OCI-LY1 (cell line): ENCODE results near the gene TCEA3.

ENCODE experiments used
- H2AFZ ChIP-seq: fragments of 200-600 bp; sonication (generic), shearing (Covaris generic); 2 replicates; pipeline ENCODE4 v1.6.0; 2014; ENCODE audit warnings: antibody characterized with exemption, mild to moderate bottlenecking, low read length
- H3F3A ChIP-seq: fragments of 200-600 bp; sonication (generic), shearing (Covaris generic); 2 replicates; pipeline ENCODE4 v1.6.0; 2014; ENCODE audit warnings: mild to moderate bottlenecking, antibody characterized with exemption, low read length, moderate library complexity; ENCODE audit not compliant: insufficient read depth
- H3K27ac ChIP-seq: fragments of 200-600 bp; sonication (generic); 2 replicates; pipeline ENCODE4 v1.5.1; 2014; ENCODE audit warnings: low read length, mixed run types, mild to moderate bottlenecking, low read depth; ENCODE audit not compliant: poor library complexity, severe bottlenecking
- H3K27me3 ChIP-seq: fragments of 200-600 bp; sonication (generic); 2 replicates; pipeline ENCODE4 v1.6.0; 2014; ENCODE audit warnings: antibody characterized with exemption, mild to moderate bottlenecking, low read length, moderate library complexity; ENCODE audit not compliant: insufficient read depth
- H3K36me3 ChIP-seq: fragments of 200-600 bp; sonication (generic); 2 replicates; pipeline ENCODE4 v1.6.1; 2014; ENCODE audit warnings: mild to moderate bottlenecking, antibody characterized with exemption, low read length, moderate library complexity, mixed read lengths; ENCODE audit not compliant: insufficient read depth
- H3K4me1 ChIP-seq: fragments of 200-600 bp; sonication (generic); 2 replicates; pipeline ENCODE4 v1.5.1; 2014; ENCODE audit warnings: mild to moderate bottlenecking, low read length, moderate library complexity; ENCODE audit not compliant: insufficient read depth, severe bottlenecking
- H3K4me2 ChIP-seq: fragments of 200-600 bp; sonication (generic), shearing (Covaris generic); 2 replicates; pipeline ENCODE4 v1.6.1; 2014; ENCODE audit warnings: low read length
- H3K4me3 ChIP-seq: fragments of 200-600 bp; sonication (generic); 2 replicates; pipeline ENCODE4 v1.5.1; 2014; ENCODE audit warnings: low read length, low read depth, mild to moderate bottlenecking, mixed read lengths; ENCODE audit not compliant: poor library complexity, severe bottlenecking
- H3K79me2 ChIP-seq: fragments of 200-600 bp; shearing (Covaris generic); 2 replicates; pipeline ENCODE4 v1.6.1; 2016; ENCODE audit warnings: mixed run types, low read length, mixed read lengths; ENCODE audit not compliant: insufficient read depth
- H3K9ac ChIP-seq: fragments of 200-600 bp; sonication (generic), shearing (Covaris generic); 2 replicates; pipeline ENCODE4 v1.6.1; 2014; ENCODE audit warnings: mild to moderate bottlenecking, low read length, mixed read lengths
- H3K9me2 ChIP-seq: fragments of 200-600 bp; sonication (generic), shearing (Covaris generic); 2 replicates; pipeline ENCODE4 v1.6.1; 2014; ENCODE audit warnings: low read depth, mild to moderate bottlenecking, low read length, mixed read lengths
- H3K9me3 ChIP-seq: fragments of 200-600 bp; shearing (Covaris generic); 2 replicates; pipeline ENCODE4 v1.6.1; 2014; ENCODE audit warnings: low read length, mixed read lengths
- H4K20me1 ChIP-seq: fragments of 200-600 bp; sonication (generic), shearing (Covaris generic); 2 replicates; pipeline ENCODE4 v1.6.0; 2016; ENCODE audit warnings: mild to moderate bottlenecking, low read length; ENCODE audit not compliant: insufficient read depth
- CTCF ChIP-seq: fragments of 200-600 bp; sonication (generic), shearing (Covaris generic); IDR thresholded peaks from 2 replicates; pipeline ENCODE4 v1.5.1; 2017; ENCODE audit warnings: mild to moderate bottlenecking, antibody characterized with exemption, low read length, moderate library complexity, mixed read lengths
- EZH2 ChIP-seq: fragments of 200-600 bp; sonication (generic), shearing (Covaris generic); IDR thresholded peaks from 2 replicates; pipeline ENCODE4 v1.8.0; 2017; ENCODE audit warnings: borderline replicate concordance, mixed run types, mild to moderate bottlenecking, antibody characterized with exemption, low read length, moderate library complexity, mixed read lengths

The TCEA3 gene

GRCh38 chr1:23362218-23362713, 62.3 kb downstream of the TCEA3 start:
- H3K36me3 ChIP-seq, result peaks cover 67% of the 10 kb centered on the region
- no peaks in the 10 kb centered on the region for H3F3A ChIP-seq
- no peaks in the 10 kb centered on the region for H4K20me1 ChIP-seq
- H3K27ac ChIP-seq, result no peak overlapping the region
- no peaks in the 10 kb centered on the region for H3K9me2 ChIP-seq
- H2AFZ ChIP-seq, result no peak overlapping the region
- H3K4me2 ChIP-seq, result no peak overlapping the region
- peaks cover 49% of the 10 kb centered on the region for H3K9me3 ChIP-seq
- H3K27me3 ChIP-seq, result no peaks in the 10 kb centered on the region
- H3K4me1 ChIP-seq, result peaks cover 5% of the 10 kb centered on the region
- TF ChIP-seq EZH2, result no peak
- TF ChIP-seq CTCF, result no peak
- no peak overlapping the region for H3K9ac ChIP-seq
- H3K79me2 ChIP-seq, result no peaks in the 10 kb centered on the region
- no peak overlapping the region for H3K4me3 ChIP-seq

- H3K9me3 ChIP-seq, result peaks cover 38% of the 10 kb centered on the region
- H3K79me2 ChIP-seq, result no peaks in the 10 kb centered on the region
- H3K36me3 ChIP-seq, result peaks cover 40% of the 10 kb centered on the region
- H3K4me2 ChIP-seq, result no peak overlapping the region
- no peak for TF ChIP-seq EZH2
- TF ChIP-seq CTCF, result no peak
- no peaks in the 10 kb centered on the region for H4K20me1 ChIP-seq
- no peak overlapping the region for H3K9ac ChIP-seq
- no peaks in the 10 kb centered on the region for H3K4me1 ChIP-seq
- no peak overlapping the region for H3K27ac ChIP-seq
- H3F3A ChIP-seq, result no peaks in the 10 kb centered on the region
- no peaks in the 10 kb centered on the region for H3K27me3 ChIP-seq
- H3K9me2 ChIP-seq, result no peaks in the 10 kb centered on the region
- H2AFZ ChIP-seq, result no peak overlapping the region
- H3K4me3 ChIP-seq, result no peak overlapping the region
Observed at GRCh38 chr1:23358310-23358875, 66.2 kb downstream of the TCEA3 start.

- peaks cover 27% of the 10 kb centered on the region for H3K9me3 ChIP-seq
- H3K9me2 ChIP-seq, result no peaks in the 10 kb centered on the region
- no peaks in the 10 kb centered on the region for H3K79me2 ChIP-seq
- H3K9ac ChIP-seq, result no peak overlapping the region
- H2AFZ ChIP-seq, result no peak overlapping the region
- H3K4me1 ChIP-seq, result no peaks in the 10 kb centered on the region
- H3K4me3 ChIP-seq, result no peak overlapping the region
- TF ChIP-seq EZH2 (no peak), CTCF (no peak)
- no peaks in the 10 kb centered on the region for H3F3A ChIP-seq
- H3K27me3 ChIP-seq, result no peaks in the 10 kb centered on the region
- H4K20me1 ChIP-seq, result no peaks in the 10 kb centered on the region
- H3K36me3 ChIP-seq, result peaks cover 30% of the 10 kb centered on the region
- no peak overlapping the region for H3K27ac ChIP-seq
- no peak overlapping the region for H3K4me2 ChIP-seq
Observed at GRCh38 chr1:23357138-23357908, 67.2 kb downstream of the TCEA3 start.
